HG03095 (cell line): ENCODE measurements around the gene APBA3.

ENCODE experiments used
- ATAC-seq: cut with Tn5 transposase; IDR thresholded peaks from one replicate; pipeline ENCODE4 v1.9.1; 2021; ENCODE audit warnings: moderate library complexity; ENCODE audit not compliant: unreplicated experiment

The APBA3 gene

GRCh38 chr19:3721887-3722442 lies 39.5 kb downstream of the APBA3 start:
- no peak for ATAC-seq

- ATAC-seq, result no peak
These were observed 40.2 kb downstream of the APBA3 start for GRCh38 chr19:3721131-3721886.

GRCh38 chr19:3720349-3720917 lies 41.1 kb downstream of the APBA3 start:
- ATAC-seq, result no peak

- no peak for ATAC-seq
These were observed 41.6 kb downstream of the APBA3 start for GRCh38 chr19:3719868-3720267.

- no peak for ATAC-seq
These were observed 45.3 kb downstream of the APBA3 start for GRCh38 chr19:3716147-3716668.

GRCh38 chr19:3712663-3713611 lies 48.6 kb downstream of the APBA3 start:
- no peak for ATAC-seq

GRCh38 chr19:3710265-3710812 lies 51.2 kb downstream of the APBA3 start:
- no peak for ATAC-seq

GRCh38 chr19:3708207-3708931 lies 53.1 kb downstream of the APBA3 start, which contains the start of gene TJP3:
Gene TJP3 (plus strand): TSS chr19:3708384. CDS start chr19:3728433, 20,049 bp downstream.
- ATAC-seq, result no peak

- no peak for ATAC-seq
These were observed 53.7 kb downstream of the APBA3 start for GRCh38 chr19:3707868-3708206.

GRCh38 chr19:3701200-3701599 lies 60.3 kb downstream of the APBA3 start:
- no peak for ATAC-seq
